Measurements from ENCODE around the gene STAMBPL1. TPM values are rescaled to one million over a fixed set of nuclear protein-coding genes. Genes with fewer than 3 reads are reported as not detected.
A peak's percentile ranks its signal among the peaks of the same experiment; 100 is the strongest.

STAMBPL1 gene
- total RNA-seq, 1 experiment from 2014 or later, result 17.1 TPM

GRCh38 chr10:88843171-88843570 lies 36.9 kb upstream of the STAMBPL1 start:
- no peaks in the 10 kb centered on the region for H3K27me3 ChIP-seq (replicated peaks)
- no peak for DNase-seq (ENCODE audit: low read depth in 1 of 2, low spot score in 2 of 2)
- no peaks in the 10 kb centered on the region for H3K4me1 ChIP-seq (replicated peaks)
- H3K27ac ChIP-seq, result no peak overlapping the region
- no peaks in the 10 kb centered on the region for H3K36me3 ChIP-seq
- no peak overlapping the region for H3K4me3 ChIP-seq
- H3K9me3 ChIP-seq (replicated peaks), result no peaks in the 10 kb centered on the region

- no peaks in the 10 kb centered on the region for H3K36me3 ChIP-seq
- no peak overlapping the region for H3K4me3 ChIP-seq
- no peak overlapping the region for H3K27ac ChIP-seq
Observed at GRCh38 chr10:88848499-88848898, 31.5 kb upstream of the STAMBPL1 start.

GRCh38 chr10:88849234-88849633 lies 30.8 kb upstream of the STAMBPL1 start:
- no peaks in the 10 kb centered on the region for H3K9me3 ChIP-seq (replicated peaks)
- no peaks in the 10 kb centered on the region for H3K27me3 ChIP-seq (replicated peaks)
- H3K4me1 ChIP-seq (replicated peaks), result peaks cover 10% of the 10 kb centered on the region; the same call in 1 of the 2 replicates
- H3K27ac ChIP-seq, result no peak overlapping the region
- H3K36me3 ChIP-seq, result no peaks in the 10 kb centered on the region
- H3K4me3 ChIP-seq, result no peak overlapping the region
- no peak for DNase-seq (ENCODE audit: low read depth in 1 of 2, low spot score in 2 of 2)

More at GRCh38 chr10:88848499-88848898, 31.5 kb upstream of the STAMBPL1 start:
- H3K4me1 ChIP-seq (replicated peaks), result peaks cover 10% of the 10 kb centered on the region; the same call in 1 of the 2 replicates
- peak in 1 of 2 experiments; percentile 25 for DNase-seq (ENCODE audit: low read depth in 1 of 2, low spot score in 2 of 2)
- no peaks in the 10 kb centered on the region for H3K9me3 ChIP-seq (replicated peaks)
- no peaks in the 10 kb centered on the region for H3K27me3 ChIP-seq (replicated peaks)

DNA sequence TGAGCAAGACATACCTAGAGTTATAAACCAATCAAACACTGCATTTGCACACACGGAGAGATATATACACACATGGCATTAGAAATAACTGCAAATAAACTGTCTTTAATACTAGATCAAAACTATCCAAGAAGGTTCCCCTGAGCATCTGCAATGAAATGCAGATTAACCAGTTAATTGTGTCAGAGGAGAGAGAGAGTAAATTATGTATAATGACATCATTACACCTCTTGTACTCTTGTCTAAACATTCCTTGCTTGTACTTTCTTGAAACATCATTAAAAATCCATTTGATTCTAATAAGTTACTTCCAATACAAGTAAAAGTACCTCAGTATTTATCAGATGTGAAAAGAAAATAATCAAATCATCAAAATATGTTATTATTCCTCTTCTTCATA lies 29.3 kb upstream of the STAMBPL1 start:
- H3K27ac ChIP-seq, result no peak overlapping the region
- H3K4me1 ChIP-seq (replicated peaks), result peaks cover 10% of the 10 kb centered on the region; the same call in 1 of the 2 replicates
- H3K27me3 ChIP-seq (replicated peaks), result no peaks in the 10 kb centered on the region
- H3K4me3 ChIP-seq, result no peak overlapping the region
- DNase-seq (ENCODE audit: low read depth in 1 of 2, low spot score in 2 of 2), result no peak
- no peaks in the 10 kb centered on the region for H3K9me3 ChIP-seq (replicated peaks)
- no peaks in the 10 kb centered on the region for H3K36me3 ChIP-seq

DNA sequence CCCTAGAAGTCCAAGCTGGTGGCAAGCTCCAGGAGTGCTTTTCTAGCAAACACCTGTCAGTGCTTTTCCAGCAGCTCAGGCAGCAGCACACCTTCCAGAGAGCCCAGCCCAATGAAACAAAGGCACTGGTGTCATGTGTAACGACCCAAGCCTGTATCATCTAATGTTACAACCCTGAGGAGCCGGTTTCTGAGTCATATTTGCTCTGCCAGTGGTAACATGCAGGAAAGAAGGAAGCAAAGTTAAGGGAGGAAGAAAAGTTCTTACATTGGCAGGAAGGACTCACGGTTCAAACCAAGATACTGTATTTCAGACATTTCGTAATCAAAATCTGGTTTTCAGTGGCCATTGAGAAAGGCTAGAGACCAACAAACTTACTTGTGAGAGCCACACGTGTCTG lies 28.3 kb upstream of the STAMBPL1 start, which contains the start of gene ANKRD22:
Gene ANKRD22, minus strand, starts transcription at position 139 of the 400 bp plus-strand sequence. CDS start 237 bp downstream, outside the sequence.
- H3K36me3 ChIP-seq, result no peaks in the 10 kb centered on the region
- H3K9me3 ChIP-seq (replicated peaks), result no peaks in the 10 kb centered on the region
- DNase-seq (ENCODE audit: low read depth in 1 of 2, low spot score in 2 of 2), result no peak
- no peak within 1 kb of the TSS for H3K27ac ChIP-seq
- peaks cover 10% of the 10 kb centered on the region; the same call in 1 of the 2 replicates for H3K4me1 ChIP-seq (replicated peaks)
- H3K4me3 ChIP-seq, result no peak within 1 kb of the TSS
- no peaks in the 10 kb centered on the region for H3K27me3 ChIP-seq (replicated peaks)

- no peak for DNase-seq (ENCODE audit: low read depth in 1 of 2, low spot score in 2 of 2)
- no peaks in the 10 kb centered on the region for H3K9me3 ChIP-seq (replicated peaks)
- no peaks in the 10 kb centered on the region for H3K27me3 ChIP-seq (replicated peaks)
- H3K27ac ChIP-seq, result no peak overlapping the region
- H3K36me3 ChIP-seq, result no peaks in the 10 kb centered on the region
- no peak overlapping the region for H3K4me3 ChIP-seq
- peaks cover 10% of the 10 kb centered on the region; the same call in 1 of the 2 replicates for H3K4me1 ChIP-seq (replicated peaks)
Observed at GRCh38 chr10:88852327-88852726, 27.7 kb upstream of the STAMBPL1 start.

GRCh38 chr10:88853155-88853881 lies 26.7 kb upstream of the STAMBPL1 start:
- H3K27ac ChIP-seq, result no peak overlapping the region
- peaks cover 9% of the 10 kb centered on the region; the same call in 1 of the 2 replicates for H3K4me1 ChIP-seq (replicated peaks)
- no peaks in the 10 kb centered on the region for H3K36me3 ChIP-seq
- H3K27me3 ChIP-seq (replicated peaks), result no peaks in the 10 kb centered on the region
- no peaks in the 10 kb centered on the region for H3K9me3 ChIP-seq (replicated peaks)
- H3K4me3 ChIP-seq, result no peak overlapping the region
- no peak for DNase-seq (ENCODE audit: low read depth in 1 of 2, low spot score in 2 of 2)

DNA sequence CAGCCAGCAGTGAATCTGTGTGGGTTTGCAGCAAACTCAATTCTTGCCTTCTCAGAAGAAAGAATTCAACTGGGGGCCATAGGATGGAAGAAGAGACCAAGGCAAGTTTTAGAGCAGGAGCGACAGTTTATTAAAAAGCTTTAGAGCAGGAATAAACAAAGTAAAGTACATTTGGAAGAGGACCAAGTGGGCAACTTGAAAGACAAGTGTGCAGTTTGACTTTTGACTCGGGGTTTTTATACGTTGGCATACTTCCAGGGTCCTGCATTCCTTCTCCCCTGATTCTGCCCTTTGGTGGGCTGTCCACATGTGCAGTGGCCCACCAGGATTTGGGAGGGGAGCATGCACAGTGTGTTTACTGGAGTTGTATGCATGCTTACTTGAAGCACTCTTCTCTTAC lies 25.4 kb upstream of the STAMBPL1 start:
- H3K4me1 ChIP-seq (replicated peaks), result no peaks in the 10 kb centered on the region
- H3K36me3 ChIP-seq, result no peaks in the 10 kb centered on the region
- no peak overlapping the region for H3K27ac ChIP-seq
- no peak for DNase-seq (ENCODE audit: low read depth in 1 of 2, low spot score in 2 of 2)
- no peak overlapping the region for H3K4me3 ChIP-seq
- no peaks in the 10 kb centered on the region for H3K9me3 ChIP-seq (replicated peaks)
- H3K27me3 ChIP-seq (replicated peaks), result no peaks in the 10 kb centered on the region

- Histone ChIP-seq H3K9me3 (replicated peaks) (no peaks in the 10 kb centered on the region), H3K4me1 (replicated peaks) (no peaks in the 10 kb centered on the region), H3K27ac (no peak overlapping the region), H3K27me3 (replicated peaks) (no peaks in the 10 kb centered on the region), H3K36me3 (no peaks in the 10 kb centered on the region), H3K4me3 (no peak overlapping the region)
- DNase-seq (ENCODE audit: low read depth in 1 of 2, low spot score in 2 of 2), result no peak
Observed at GRCh38 chr10:88857831-88858230, 22.2 kb upstream of the STAMBPL1 start.

GRCh38 chr10:88858491-88858890 lies 21.6 kb upstream of the STAMBPL1 start:
- Histone ChIP-seq H3K9me3 (replicated peaks) (no peaks in the 10 kb centered on the region), H3K4me1 (replicated peaks) (no peaks in the 10 kb centered on the region), H3K4me3 (no peak overlapping the region), H3K36me3 (no peaks in the 10 kb centered on the region), H3K27me3 (replicated peaks) (no peaks in the 10 kb centered on the region), H3K27ac (no peak overlapping the region)
- DNase-seq (ENCODE audit: low read depth in 1 of 2, low spot score in 2 of 2), result no peak

GRCh38 chr10:88861036-88861435 lies 19.0 kb upstream of the STAMBPL1 start:
- no peaks in the 10 kb centered on the region for H3K27me3 ChIP-seq (replicated peaks)

DNA sequence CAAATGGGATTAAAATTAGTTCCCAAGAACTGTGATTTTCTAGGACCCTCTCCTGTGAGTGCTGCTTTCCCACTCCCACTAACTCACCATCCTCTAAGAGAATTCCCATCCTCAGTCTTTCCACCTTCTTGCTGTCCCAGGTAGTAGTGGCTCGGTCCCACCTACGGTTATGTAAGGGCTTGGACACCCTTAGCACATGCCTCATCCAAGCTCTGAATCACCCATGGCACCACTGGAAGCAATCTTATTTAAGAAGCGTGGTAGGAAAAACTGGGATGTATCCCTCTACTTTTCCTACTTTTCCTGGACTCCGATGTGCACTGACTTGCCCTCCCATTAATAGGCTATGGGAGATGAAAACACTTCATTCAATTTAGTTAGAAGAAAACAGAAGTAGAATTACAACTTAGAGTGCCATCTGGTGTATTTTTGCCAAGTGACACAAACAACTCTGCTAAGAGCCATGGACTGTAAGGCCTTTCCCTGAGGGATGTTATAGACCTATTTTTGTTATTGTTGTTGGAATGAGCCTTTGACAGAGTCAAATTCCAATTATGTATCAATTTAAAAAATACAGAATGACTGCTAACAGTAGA lies 14.7 kb upstream of the STAMBPL1 start:
- DNase-seq (ENCODE audit: low read depth in 1 of 2, low spot score in 2 of 2), result no peak
- no peaks in the 10 kb centered on the region for H3K36me3 ChIP-seq
- H3K9me3 ChIP-seq (replicated peaks), result no peaks in the 10 kb centered on the region
- no peak overlapping the region for H3K27ac ChIP-seq
- H3K27me3 ChIP-seq (replicated peaks), result no peaks in the 10 kb centered on the region
- H3K4me3 ChIP-seq, result no peak overlapping the region
- H3K4me1 ChIP-seq (replicated peaks), result no peaks in the 10 kb centered on the region

More at GRCh38 chr10:88861036-88861435, 19.0 kb upstream of the STAMBPL1 start:
- Histone ChIP-seq H3K36me3 (no peaks in the 10 kb centered on the region), H3K4me3 (no peak overlapping the region), H3K9me3 (replicated peaks) (no peaks in the 10 kb centered on the region), H3K4me1 (replicated peaks) (no peaks in the 10 kb centered on the region), H3K27ac (no peak overlapping the region)
- DNase-seq (ENCODE audit: low read depth in 1 of 2, low spot score in 2 of 2), result no peak

- Histone ChIP-seq H3K4me3 (no peak overlapping the region), H3K27me3 (replicated peaks) (no peaks in the 10 kb centered on the region), H3K27ac (no peak overlapping the region), H3K9me3 (replicated peaks) (no peaks in the 10 kb centered on the region), H3K4me1 (replicated peaks) (no peaks in the 10 kb centered on the region), H3K36me3 (no peaks in the 10 kb centered on the region)
- no peak for DNase-seq (ENCODE audit: low read depth in 1 of 2, low spot score in 2 of 2)
Observed at GRCh38 chr10:88866454-88866853, 13.6 kb upstream of the STAMBPL1 start.

DNA sequence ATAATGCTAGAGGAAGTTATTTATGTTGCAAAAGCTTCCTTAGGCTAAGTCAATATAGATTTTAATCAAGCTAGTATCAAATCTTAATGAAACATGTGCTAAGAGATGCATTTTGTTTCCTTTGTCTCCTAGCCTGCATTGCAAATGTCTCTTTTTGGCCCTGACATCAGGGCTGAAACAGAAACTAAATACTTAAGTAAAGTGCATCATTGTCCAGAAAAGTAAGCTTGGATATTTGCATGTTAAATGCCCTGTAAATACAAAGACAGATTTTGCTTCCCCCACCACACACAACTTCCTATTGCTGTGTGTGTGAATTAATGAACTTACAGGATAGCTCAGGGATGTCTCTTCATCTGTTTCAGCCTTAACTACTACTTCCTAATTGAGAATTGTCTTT lies 10.0 kb upstream of the STAMBPL1 start:
- Histone ChIP-seq H3K27me3 (replicated peaks) (no peaks in the 10 kb centered on the region), H3K36me3 (no peaks in the 10 kb centered on the region), H3K9me3 (replicated peaks) (no peaks in the 10 kb centered on the region), H3K27ac (no peak overlapping the region), H3K4me3 (no peak overlapping the region), H3K4me1 (replicated peaks) (no peaks in the 10 kb centered on the region)
- DNase-seq (ENCODE audit: low read depth in 1 of 2, low spot score in 2 of 2), result no peak
